Ishikawa (cell line): Measurements from ENCODE around the gene RSPO3.

Source experiments
- CEBPB ChIP-seq: IDR thresholded peaks from 2 replicates; pipeline ENCODE4 v1.6.1; 2012
- CREB1 ChIP-seq: IDR thresholded peaks from 2 replicates; pipeline ENCODE4 v1.6.1; 2012; ENCODE audit warnings: low read depth
- EP300 ChIP-seq: IDR thresholded peaks from 2 replicates; pipeline ENCODE4 v1.6.1; 2012; ENCODE audit warnings: borderline replicate concordance
- FOXM1 ChIP-seq: IDR thresholded peaks from 2 replicates; pipeline ENCODE4 v1.6.1; 2012; ENCODE audit warnings: low read depth, borderline replicate concordance
- NFIC ChIP-seq: IDR thresholded peaks from 2 replicates; pipeline ENCODE4 v1.6.1; 2012
- RAD21 ChIP-seq: IDR thresholded peaks from 2 replicates; pipeline ENCODE4 v1.6.1; 2012; ENCODE audit warnings: low read depth
- TAF1 ChIP-seq: IDR thresholded peaks from 2 replicates; pipeline ENCODE4 v1.6.1; 2012; ENCODE audit warnings: low read depth, mild to moderate bottlenecking
- TCF12 ChIP-seq: IDR thresholded peaks from 2 replicates; pipeline ENCODE4 v1.6.1; 2012; ENCODE audit warnings: low read depth
- TEAD4 ChIP-seq: IDR thresholded peaks from 2 replicates; pipeline ENCODE4 v1.6.1; 2012
- YY1 ChIP-seq: IDR thresholded peaks from 2 replicates; pipeline ENCODE4 v1.6.1; 2012; ENCODE audit warnings: low read depth
- ZBTB7A ChIP-seq: IDR thresholded peaks from 2 replicates; pipeline ENCODE4 v1.6.1; 2012; ENCODE audit warnings: low read depth
- TF ChIP-seq, protein P1 (sequence below): IDR thresholded peaks from 2 replicates; pipeline ENCODE4 v1.6.1; 2012
- TF ChIP-seq, protein P2 (sequence below): IDR thresholded peaks from 2 replicates; pipeline ENCODE4 v1.6.1; 2012; ENCODE audit warnings: low read depth, mild to moderate bottlenecking
- TF ChIP-seq, protein P3 (sequence below): IDR thresholded peaks from 2 replicates; pipeline ENCODE4 v1.6.1; 2012

DNA sequence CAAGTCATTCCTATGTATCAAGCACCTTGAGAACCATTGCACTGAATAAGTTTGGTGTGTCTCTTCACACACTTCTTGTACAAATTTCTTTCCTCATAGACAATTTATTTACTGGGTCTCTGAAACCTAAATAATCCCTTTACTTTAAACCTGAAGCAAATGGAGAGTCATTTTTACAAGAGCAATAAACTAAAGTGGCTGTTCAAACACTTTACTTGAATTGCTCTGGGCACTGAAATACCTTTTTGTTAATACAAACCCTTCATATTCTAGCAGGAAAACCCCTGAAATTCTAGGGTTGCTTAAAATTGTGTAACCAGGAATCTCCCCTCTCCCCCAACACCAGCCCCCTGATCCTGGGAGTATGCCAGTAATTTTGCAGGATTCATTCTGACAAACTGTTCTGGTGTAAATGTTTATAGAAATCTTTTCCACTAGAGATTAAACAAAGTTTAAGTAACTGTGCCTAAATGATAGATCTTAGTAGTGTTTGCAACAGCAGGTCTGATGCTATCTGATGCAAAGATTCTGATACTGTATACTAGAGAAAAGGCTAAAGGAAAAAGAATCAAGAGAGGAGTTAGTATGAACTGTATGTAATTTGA lies 13.4 kb downstream of the RSPO3 start:
- TF ChIP-seq TCF12 (no peak), YY1 (no peak), FOXM1 (no peak), TAF1 (no peak), RAD21 (no peak), EP300 (no peak), CEBPB (no peak), TEAD4 (no peak), NFIC (no peak), ZBTB7A (no peak), CREB1 (no peak)
- TF ChIP-seq, protein P1, sequence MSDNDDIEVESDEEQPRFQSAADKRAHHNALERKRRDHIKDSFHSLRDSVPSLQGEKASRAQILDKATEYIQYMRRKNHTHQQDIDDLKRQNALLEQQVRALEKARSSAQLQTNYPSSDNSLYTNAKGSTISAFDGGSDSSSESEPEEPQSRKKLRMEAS, result no peak
- TF ChIP-seq, protein P2, sequence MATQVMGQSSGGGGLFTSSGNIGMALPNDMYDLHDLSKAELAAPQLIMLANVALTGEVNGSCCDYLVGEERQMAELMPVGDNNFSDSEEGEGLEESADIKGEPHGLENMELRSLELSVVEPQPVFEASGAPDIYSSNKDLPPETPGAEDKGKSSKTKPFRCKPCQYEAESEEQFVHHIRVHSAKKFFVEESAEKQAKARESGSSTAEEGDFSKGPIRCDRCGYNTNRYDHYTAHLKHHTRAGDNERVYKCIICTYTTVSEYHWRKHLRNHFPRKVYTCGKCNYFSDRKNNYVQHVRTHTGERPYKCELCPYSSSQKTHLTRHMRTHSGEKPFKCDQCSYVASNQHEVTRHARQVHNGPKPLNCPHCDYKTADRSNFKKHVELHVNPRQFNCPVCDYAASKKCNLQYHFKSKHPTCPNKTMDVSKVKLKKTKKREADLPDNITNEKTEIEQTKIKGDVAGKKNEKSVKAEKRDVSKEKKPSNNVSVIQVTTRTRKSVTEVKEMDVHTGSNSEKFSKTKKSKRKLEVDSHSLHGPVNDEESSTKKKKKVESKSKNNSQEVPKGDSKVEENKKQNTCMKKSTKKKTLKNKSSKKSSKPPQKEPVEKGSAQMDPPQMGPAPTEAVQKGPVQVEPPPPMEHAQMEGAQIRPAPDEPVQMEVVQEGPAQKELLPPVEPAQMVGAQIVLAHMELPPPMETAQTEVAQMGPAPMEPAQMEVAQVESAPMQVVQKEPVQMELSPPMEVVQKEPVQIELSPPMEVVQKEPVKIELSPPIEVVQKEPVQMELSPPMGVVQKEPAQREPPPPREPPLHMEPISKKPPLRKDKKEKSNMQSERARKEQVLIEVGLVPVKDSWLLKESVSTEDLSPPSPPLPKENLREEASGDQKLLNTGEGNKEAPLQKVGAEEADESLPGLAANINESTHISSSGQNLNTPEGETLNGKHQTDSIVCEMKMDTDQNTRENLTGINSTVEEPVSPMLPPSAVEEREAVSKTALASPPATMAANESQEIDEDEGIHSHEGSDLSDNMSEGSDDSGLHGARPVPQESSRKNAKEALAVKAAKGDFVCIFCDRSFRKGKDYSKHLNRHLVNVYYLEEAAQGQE, result no peak
- TF ChIP-seq, protein P3, sequence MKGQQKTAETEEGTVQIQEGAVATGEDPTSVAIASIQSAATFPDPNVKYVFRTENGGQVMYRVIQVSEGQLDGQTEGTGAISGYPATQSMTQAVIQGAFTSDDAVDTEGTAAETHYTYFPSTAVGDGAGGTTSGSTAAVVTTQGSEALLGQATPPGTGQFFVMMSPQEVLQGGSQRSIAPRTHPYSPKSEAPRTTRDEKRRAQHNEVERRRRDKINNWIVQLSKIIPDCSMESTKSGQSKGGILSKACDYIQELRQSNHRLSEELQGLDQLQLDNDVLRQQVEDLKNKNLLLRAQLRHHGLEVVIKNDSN, result no peak
